ENCODE data around the gene ERC2. TPM values are rescaled to one million over a fixed set of nuclear protein-coding genes. Genes with fewer than 3 reads are reported as not detected.

ERC2 gene
- total RNA-seq, 1 donor from 2014 or later, result 0.35 TPM

DNA sequence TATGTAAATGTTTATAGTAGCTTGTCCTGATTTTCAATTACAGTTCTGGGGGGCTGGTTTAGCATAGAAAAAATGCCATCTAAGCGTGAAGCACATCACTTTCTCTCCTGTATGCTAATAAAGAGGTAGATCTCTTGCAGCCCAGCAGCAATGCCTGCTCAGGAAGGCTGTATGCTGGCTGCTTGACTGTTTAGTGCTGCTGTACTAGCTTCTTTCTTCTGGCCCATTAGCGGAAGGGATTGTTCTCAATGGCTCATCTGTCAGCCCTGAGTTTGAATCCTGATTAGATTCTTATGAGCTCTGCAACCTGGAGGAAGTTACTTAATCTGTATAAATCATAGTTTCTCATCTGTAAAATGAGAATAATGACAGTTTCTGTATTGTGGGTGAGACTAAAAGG lies 478.9 kb downstream of the ERC2 start:
- TF ChIP-seq, protein P1, sequence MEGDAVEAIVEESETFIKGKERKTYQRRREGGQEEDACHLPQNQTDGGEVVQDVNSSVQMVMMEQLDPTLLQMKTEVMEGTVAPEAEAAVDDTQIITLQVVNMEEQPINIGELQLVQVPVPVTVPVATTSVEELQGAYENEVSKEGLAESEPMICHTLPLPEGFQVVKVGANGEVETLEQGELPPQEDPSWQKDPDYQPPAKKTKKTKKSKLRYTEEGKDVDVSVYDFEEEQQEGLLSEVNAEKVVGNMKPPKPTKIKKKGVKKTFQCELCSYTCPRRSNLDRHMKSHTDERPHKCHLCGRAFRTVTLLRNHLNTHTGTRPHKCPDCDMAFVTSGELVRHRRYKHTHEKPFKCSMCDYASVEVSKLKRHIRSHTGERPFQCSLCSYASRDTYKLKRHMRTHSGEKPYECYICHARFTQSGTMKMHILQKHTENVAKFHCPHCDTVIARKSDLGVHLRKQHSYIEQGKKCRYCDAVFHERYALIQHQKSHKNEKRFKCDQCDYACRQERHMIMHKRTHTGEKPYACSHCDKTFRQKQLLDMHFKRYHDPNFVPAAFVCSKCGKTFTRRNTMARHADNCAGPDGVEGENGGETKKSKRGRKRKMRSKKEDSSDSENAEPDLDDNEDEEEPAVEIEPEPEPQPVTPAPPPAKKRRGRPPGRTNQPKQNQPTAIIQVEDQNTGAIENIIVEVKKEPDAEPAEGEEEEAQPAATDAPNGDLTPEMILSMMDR (IDR thresholded peaks at IDR 0.05), result no peak
- H3K27me3 Mint-ChIP-seq (ENCODE audit: unreplicated experiment), result peaks cover 7% of the 10 kb centered on the region
- no peaks in the 10 kb centered on the region for H3K4me1 Mint-ChIP-seq (ENCODE audit: unreplicated experiment)
- H3K9me3 Mint-ChIP-seq (ENCODE audit: unreplicated experiment), result no peaks in the 10 kb centered on the region
- H3K4me3 Mint-ChIP-seq (ENCODE audit: unreplicated experiment), result no peak overlapping the region
- no peaks in the 10 kb centered on the region for H3K36me3 Mint-ChIP-seq (ENCODE audit: unreplicated experiment)
- H3K27ac Mint-ChIP-seq (ENCODE audit: unreplicated experiment), result no peak overlapping the region
- DNase-seq (ENCODE audit: extremely low spot score, unreplicated experiment), result no peak

DNA sequence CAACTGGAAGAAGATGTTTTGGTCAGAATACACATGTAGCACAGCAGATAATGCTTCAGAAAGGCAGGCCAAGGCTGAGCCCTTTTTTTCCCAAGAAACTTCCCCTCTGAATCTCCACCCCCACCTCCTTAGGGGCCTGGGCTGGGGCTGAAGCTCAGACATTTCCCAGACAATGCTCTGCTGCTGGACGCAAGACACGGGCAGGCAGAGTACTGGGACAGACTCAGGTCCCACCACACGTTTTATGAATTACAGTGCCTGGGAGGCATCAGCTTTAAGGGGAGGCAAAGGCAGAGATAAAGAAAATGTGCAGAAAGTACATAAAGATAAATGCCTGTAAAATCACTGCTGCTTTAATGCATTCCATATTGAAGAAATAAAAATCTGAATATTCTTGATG lies 479.4 kb downstream of the ERC2 start:
- Mint-ChIP-seq H3K9me3 (ENCODE audit: unreplicated experiment) (no peaks in the 10 kb centered on the region), H3K27ac (ENCODE audit: unreplicated experiment) (no peak overlapping the region), H3K4me1 (ENCODE audit: unreplicated experiment) (no peaks in the 10 kb centered on the region), H3K27me3 (ENCODE audit: unreplicated experiment) (peaks cover 7% of the 10 kb centered on the region), H3K4me3 (ENCODE audit: unreplicated experiment) (no peak overlapping the region), H3K36me3 (ENCODE audit: unreplicated experiment) (no peaks in the 10 kb centered on the region)
- TF ChIP-seq, protein P1 (IDR thresholded peaks at IDR 0.05), result no peak
- no peak for DNase-seq (ENCODE audit: extremely low spot score, unreplicated experiment)

- Mint-ChIP-seq H3K27ac (ENCODE audit: unreplicated experiment) (no peak overlapping the region), H3K4me1 (ENCODE audit: unreplicated experiment) (no peaks in the 10 kb centered on the region)
- TF ChIP-seq, protein P1 (IDR thresholded peaks at IDR 0.05), result no peak
Measured at GRCh38 chr3:55984626-55985025, 483.6 kb downstream of the ERC2 start.

DNA sequence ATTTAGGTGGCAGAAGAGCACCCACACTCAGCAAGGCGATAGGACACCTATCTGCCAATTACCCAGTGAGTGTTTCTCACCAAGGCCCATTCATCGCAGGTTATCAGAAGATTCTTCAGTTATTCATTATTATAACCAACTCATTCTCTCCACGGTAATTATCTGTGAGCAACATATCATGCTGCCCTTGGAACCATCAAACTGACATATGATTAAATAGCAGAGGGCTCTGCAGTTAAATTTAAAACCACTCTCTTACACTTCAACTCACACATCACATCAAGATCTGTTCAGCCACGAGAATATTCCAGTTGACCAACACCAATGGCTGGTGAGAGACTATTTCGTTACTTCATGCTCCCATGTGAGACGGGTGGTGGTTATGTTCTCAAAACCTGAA lies 489.3 kb downstream of the ERC2 start:
- Mint-ChIP-seq H3K9me3 (ENCODE audit: unreplicated experiment) (no peaks in the 10 kb centered on the region), H3K4me3 (ENCODE audit: unreplicated experiment) (no peak overlapping the region), H3K27me3 (ENCODE audit: unreplicated experiment) (peaks cover 9% of the 10 kb centered on the region), H3K36me3 (ENCODE audit: unreplicated experiment) (no peaks in the 10 kb centered on the region), H3K4me1 (ENCODE audit: unreplicated experiment) (no peaks in the 10 kb centered on the region), H3K27ac (ENCODE audit: unreplicated experiment) (no peak overlapping the region)
- TF ChIP-seq, protein P1 (IDR thresholded peaks at IDR 0.05), result no peak
- no peak for DNase-seq (ENCODE audit: extremely low spot score, unreplicated experiment)

More at GRCh38 chr3:55984626-55985025, 483.6 kb downstream of the ERC2 start:
- no peak for DNase-seq (ENCODE audit: extremely low spot score, unreplicated experiment)
- Mint-ChIP-seq H3K9me3 (ENCODE audit: unreplicated experiment) (no peaks in the 10 kb centered on the region), H3K36me3 (ENCODE audit: unreplicated experiment) (no peaks in the 10 kb centered on the region), H3K27me3 (ENCODE audit: unreplicated experiment) (peaks cover 7% of the 10 kb centered on the region), H3K4me3 (ENCODE audit: unreplicated experiment) (no peak overlapping the region)

- no peak overlapping the region for H3K4me3 Mint-ChIP-seq (ENCODE audit: unreplicated experiment)
- no peaks in the 10 kb centered on the region for H3K9me3 Mint-ChIP-seq (ENCODE audit: unreplicated experiment)
- no peaks in the 10 kb centered on the region for H3K4me1 Mint-ChIP-seq (ENCODE audit: unreplicated experiment)
- H3K27ac Mint-ChIP-seq (ENCODE audit: unreplicated experiment), result no peak overlapping the region
- DNase-seq (ENCODE audit: extremely low spot score, unreplicated experiment), result no peak
- peaks cover 6% of the 10 kb centered on the region for H3K27me3 Mint-ChIP-seq (ENCODE audit: unreplicated experiment)
- H3K36me3 Mint-ChIP-seq (ENCODE audit: unreplicated experiment), result no peaks in the 10 kb centered on the region
- TF ChIP-seq, protein P1 (IDR thresholded peaks at IDR 0.05), result no peak
Measured at GRCh38 chr3:55974421-55975165, 493.7 kb downstream of the ERC2 start.
